GM12892 (cell line): ENCODE data around the gene BACE2.

Source experiments
- POLR2A ChIP-seq: IDR thresholded peaks from 2 replicates; pipeline ENCODE4 v1.6.1; 2011; ENCODE audit warnings: low read depth, low read length, control low read depth
- POLR2AphosphoS5 ChIP-seq: IDR thresholded peaks from 2 replicates; pipeline ENCODE4 v1.6.1; 2011; ENCODE audit warnings: low read depth, low read length, control low read depth
- TAF1 ChIP-seq: IDR thresholded peaks from 2 replicates; pipeline ENCODE4 v1.6.1; 2011; ENCODE audit warnings: low read depth, mild to moderate bottlenecking, control low read depth, low read length, borderline replicate concordance

DNA sequence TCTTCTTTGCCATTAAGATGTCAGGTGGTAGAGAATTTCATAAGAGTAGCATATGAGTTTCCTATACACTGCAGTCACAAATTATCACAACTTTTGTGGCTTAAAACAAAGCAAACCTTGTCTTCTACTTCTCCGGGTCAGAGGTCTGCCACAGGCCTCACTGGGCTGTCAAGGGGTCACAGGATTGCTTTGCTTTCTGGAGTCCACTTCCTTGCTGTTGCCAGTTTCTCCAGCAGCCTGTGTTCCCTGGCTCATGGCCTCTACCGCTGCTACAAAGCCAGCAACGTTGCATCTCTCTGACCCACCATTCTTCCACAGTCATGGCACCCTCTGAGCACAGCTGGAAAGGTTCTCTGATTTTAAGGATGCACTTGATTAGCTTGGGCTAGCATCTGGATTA is 6.5 kb upstream of the BACE2 start:
- TF ChIP-seq POLR2A (no peak), POLR2AphosphoS5 (no peak), TAF1 (no peak)
